ENCODE data around the gene SMIM23.

The SMIM23 gene

GRCh38 chr5:171785517-171785916, at the start of gene SMIM23:
TSS of gene SMIM23 (plus strand) at chr5:171785817. CDS start at chr5:171785872, 55 bp downstream.
- no peak within 1 kb of the TSS for H3K9ac ChIP-seq (ENCODE audit: low read length in 2 of 2)

GRCh38 chr5:171736976-171737891, 48.4 kb upstream of the SMIM23 start:
- no peak overlapping the region for H3K27ac ChIP-seq (ENCODE audit: low read length)
- H3K4me3 ChIP-seq (ENCODE audit: low read length in 2 of 2): no peak overlapping the region
- H3K27me3 ChIP-seq (ENCODE audit: control insufficient read depth in 1 of 2, insufficient read depth in 2 of 2, low read length in 2 of 2): no peaks in the 10 kb centered on the region
- no peak overlapping the region for H3K9ac ChIP-seq (ENCODE audit: low read length in 2 of 2)
- no peaks in the 10 kb centered on the region for H3K9me3 ChIP-seq (ENCODE audit: control insufficient read depth in 2 of 2, low read length in 2 of 2)
- no peaks in the 10 kb centered on the region for H3K4me1 ChIP-seq (ENCODE audit: control insufficient read depth, insufficient read depth, low read length)
- no peaks in the 10 kb centered on the region for H3K36me3 ChIP-seq (ENCODE audit: control insufficient read depth in 2 of 2, insufficient read depth in 2 of 2, low read length in 2 of 2)

More at GRCh38 chr5:171785517-171785916, at the start of gene SMIM23:
- H3K27ac ChIP-seq (ENCODE audit: low read length): no peak within 1 kb of the TSS
- no peaks in the 10 kb centered on the region for H3K4me1 ChIP-seq (ENCODE audit: control insufficient read depth, insufficient read depth, low read length)
- peaks cover 0 to 2% of the 10 kb centered on the region in 2 donors for H3K27me3 ChIP-seq (ENCODE audit: control insufficient read depth in 1 of 2, insufficient read depth in 2 of 2, low read length in 2 of 2)
- H3K36me3 ChIP-seq (ENCODE audit: control insufficient read depth in 2 of 2, insufficient read depth in 2 of 2, low read length in 2 of 2): no peaks in the 10 kb centered on the region
- H3K4me3 ChIP-seq (ENCODE audit: low read length in 2 of 2): no peak within 1 kb of the TSS
- H3K9me3 ChIP-seq (ENCODE audit: control insufficient read depth in 2 of 2, low read length in 2 of 2): no peaks in the 10 kb centered on the region

- H3K4me3 ChIP-seq (ENCODE audit: low read length in 2 of 2): no peak overlapping the region
- no peak overlapping the region for H3K27ac ChIP-seq (ENCODE audit: low read length)
- H3K4me1 ChIP-seq (ENCODE audit: control insufficient read depth, insufficient read depth, low read length): no peaks in the 10 kb centered on the region
- H3K9ac ChIP-seq (ENCODE audit: low read length in 2 of 2): no peak overlapping the region
- H3K27me3 ChIP-seq (ENCODE audit: control insufficient read depth in 1 of 2, insufficient read depth in 2 of 2, low read length in 2 of 2): no peaks in the 10 kb centered on the region
- H3K9me3 ChIP-seq (ENCODE audit: control insufficient read depth in 2 of 2, low read length in 2 of 2): no peaks in the 10 kb centered on the region
- no peaks in the 10 kb centered on the region for H3K36me3 ChIP-seq (ENCODE audit: control insufficient read depth in 2 of 2, insufficient read depth in 2 of 2, low read length in 2 of 2)
Measured at GRCh38 chr5:171738501-171738900, 47.1 kb upstream of the SMIM23 start.

- Histone ChIP-seq H3K27ac (ENCODE audit: low read length) (no peak overlapping the region), H3K36me3 (ENCODE audit: control insufficient read depth in 2 of 2, insufficient read depth in 2 of 2, low read length in 2 of 2) (no peaks in the 10 kb centered on the region), H3K9me3 (ENCODE audit: control insufficient read depth in 2 of 2, low read length in 2 of 2) (no peaks in the 10 kb centered on the region), H3K4me1 (ENCODE audit: control insufficient read depth, insufficient read depth, low read length) (no peaks in the 10 kb centered on the region), H3K9ac (ENCODE audit: low read length in 2 of 2) (no peak overlapping the region), H3K4me3 (ENCODE audit: low read length in 2 of 2) (no peak overlapping the region), H3K27me3 (ENCODE audit: control insufficient read depth in 1 of 2, insufficient read depth in 2 of 2, low read length in 2 of 2) (no peaks in the 10 kb centered on the region)
Measured at GRCh38 chr5:171739271-171739670, 46.3 kb upstream of the SMIM23 start.

GRCh38 chr5:171743436-171744076, 42.1 kb upstream of the SMIM23 start:
- no peaks in the 10 kb centered on the region for H3K36me3 ChIP-seq (ENCODE audit: control insufficient read depth in 2 of 2, insufficient read depth in 2 of 2, low read length in 2 of 2)
- no peak overlapping the region for H3K27ac ChIP-seq (ENCODE audit: low read length)
- no peaks in the 10 kb centered on the region for H3K9me3 ChIP-seq (ENCODE audit: control insufficient read depth in 2 of 2, low read length in 2 of 2)
- no peak overlapping the region for H3K9ac ChIP-seq (ENCODE audit: low read length in 2 of 2)
- H3K4me3 ChIP-seq (ENCODE audit: low read length in 2 of 2): no peak overlapping the region
- no peaks in the 10 kb centered on the region for H3K4me1 ChIP-seq (ENCODE audit: control insufficient read depth, insufficient read depth, low read length)
- H3K27me3 ChIP-seq (ENCODE audit: control insufficient read depth in 1 of 2, insufficient read depth in 2 of 2, low read length in 2 of 2): no peaks in the 10 kb centered on the region

GRCh38 chr5:171744264-171744663, 41.4 kb upstream of the SMIM23 start:
- H3K27ac ChIP-seq (ENCODE audit: low read length): no peak overlapping the region
- H3K4me1 ChIP-seq (ENCODE audit: control insufficient read depth, insufficient read depth, low read length): peaks cover 3% of the 10 kb centered on the region
- H3K36me3 ChIP-seq (ENCODE audit: control insufficient read depth in 2 of 2, insufficient read depth in 2 of 2, low read length in 2 of 2): no peaks in the 10 kb centered on the region
- H3K9me3 ChIP-seq (ENCODE audit: control insufficient read depth in 2 of 2, low read length in 2 of 2): no peaks in the 10 kb centered on the region
- H3K9ac ChIP-seq (ENCODE audit: low read length in 2 of 2): no peak overlapping the region
- no peaks in the 10 kb centered on the region for H3K27me3 ChIP-seq (ENCODE audit: control insufficient read depth in 1 of 2, insufficient read depth in 2 of 2, low read length in 2 of 2)
- no peak overlapping the region for H3K4me3 ChIP-seq (ENCODE audit: low read length in 2 of 2)

GRCh38 chr5:171744882-171745281, 40.7 kb upstream of the SMIM23 start:
- H3K4me3 ChIP-seq (ENCODE audit: low read length in 2 of 2): no peak overlapping the region
- H3K9me3 ChIP-seq (ENCODE audit: control insufficient read depth in 2 of 2, low read length in 2 of 2): no peaks in the 10 kb centered on the region
- no peaks in the 10 kb centered on the region for H3K27me3 ChIP-seq (ENCODE audit: control insufficient read depth in 1 of 2, insufficient read depth in 2 of 2, low read length in 2 of 2)
- no peak overlapping the region for H3K9ac ChIP-seq (ENCODE audit: low read length in 2 of 2)
- H3K27ac ChIP-seq (ENCODE audit: low read length): no peak overlapping the region
- H3K36me3 ChIP-seq (ENCODE audit: control insufficient read depth in 2 of 2, insufficient read depth in 2 of 2, low read length in 2 of 2): no peaks in the 10 kb centered on the region
- H3K4me1 ChIP-seq (ENCODE audit: control insufficient read depth, insufficient read depth, low read length): peaks cover 3% of the 10 kb centered on the region

GRCh38 chr5:171745602-171746001, 40.0 kb upstream of the SMIM23 start:
- H3K9me3 ChIP-seq (ENCODE audit: control insufficient read depth in 2 of 2, low read length in 2 of 2): no peaks in the 10 kb centered on the region
- no peaks in the 10 kb centered on the region for H3K36me3 ChIP-seq (ENCODE audit: control insufficient read depth in 2 of 2, insufficient read depth in 2 of 2, low read length in 2 of 2)
- H3K4me3 ChIP-seq (ENCODE audit: low read length in 2 of 2): no peak overlapping the region
- H3K27me3 ChIP-seq (ENCODE audit: control insufficient read depth in 1 of 2, insufficient read depth in 2 of 2, low read length in 2 of 2): no peaks in the 10 kb centered on the region
- no peak overlapping the region for H3K9ac ChIP-seq (ENCODE audit: low read length in 2 of 2)
- peaks cover 3% of the 10 kb centered on the region for H3K4me1 ChIP-seq (ENCODE audit: control insufficient read depth, insufficient read depth, low read length)
- H3K27ac ChIP-seq (ENCODE audit: low read length): no peak overlapping the region

- H3K4me3 ChIP-seq (ENCODE audit: low read length in 2 of 2): no peak overlapping the region
- no peak overlapping the region for H3K27ac ChIP-seq (ENCODE audit: low read length)
- H3K4me1 ChIP-seq (ENCODE audit: control insufficient read depth, insufficient read depth, low read length): peaks cover 3% of the 10 kb centered on the region
- no peak overlapping the region for H3K9ac ChIP-seq (ENCODE audit: low read length in 2 of 2)
- H3K27me3 ChIP-seq (ENCODE audit: control insufficient read depth in 1 of 2, insufficient read depth in 2 of 2, low read length in 2 of 2): no peaks in the 10 kb centered on the region
- H3K9me3 ChIP-seq (ENCODE audit: control insufficient read depth in 2 of 2, low read length in 2 of 2): no peaks in the 10 kb centered on the region
- H3K36me3 ChIP-seq (ENCODE audit: control insufficient read depth in 2 of 2, insufficient read depth in 2 of 2, low read length in 2 of 2): no peaks in the 10 kb centered on the region
Measured at GRCh38 chr5:171747061-171747859, 38.4 kb upstream of the SMIM23 start.

- H3K9me3 ChIP-seq (ENCODE audit: control insufficient read depth in 2 of 2, low read length in 2 of 2): no peaks in the 10 kb centered on the region
- no peak overlapping the region for H3K27ac ChIP-seq (ENCODE audit: low read length)
- no peak overlapping the region for H3K9ac ChIP-seq (ENCODE audit: low read length in 2 of 2)
- no peaks in the 10 kb centered on the region for H3K36me3 ChIP-seq (ENCODE audit: control insufficient read depth in 2 of 2, insufficient read depth in 2 of 2, low read length in 2 of 2)
- no peaks in the 10 kb centered on the region for H3K27me3 ChIP-seq (ENCODE audit: control insufficient read depth in 1 of 2, insufficient read depth in 2 of 2, low read length in 2 of 2)
- H3K4me3 ChIP-seq (ENCODE audit: low read length in 2 of 2): no peak overlapping the region
- peaks cover 3% of the 10 kb centered on the region for H3K4me1 ChIP-seq (ENCODE audit: control insufficient read depth, insufficient read depth, low read length)
Measured at GRCh38 chr5:171748720-171749119, 36.9 kb upstream of the SMIM23 start.
